HCT116 (cell line): ENCODE measurements around the gene APC2. TPM values are rescaled to one million over a fixed set of nuclear protein-coding genes. Genes with fewer than 3 reads are reported as not detected.

Experiments
- ELF1 ChIP-seq: IDR thresholded peaks from 2 replicates; pipeline ENCODE4 v1.6.1; 2012; ENCODE audit warnings: low read depth, borderline replicate concordance
- EZH2phosphoT487 ChIP-seq: fragments of 200-600 bp; IDR thresholded peaks from 2 replicates; pipeline ENCODE4 v1.6.1; 2018; ENCODE audit warnings: antibody characterized with exemption, borderline replicate concordance
- RAD21 ChIP-seq: IDR thresholded peaks from 2 replicates; pipeline ENCODE4 v1.6.1; 2012; ENCODE audit warnings: low read depth, mild to moderate bottlenecking
- SRF ChIP-seq: IDR thresholded peaks from 2 replicates; pipeline ENCODE4 v1.6.1; 2012; ENCODE audit warnings: low read depth
- ZNF274 ChIP-seq: fragments of 200-500 bp; sonication (Bioruptor generic); IDR thresholded peaks from 2 replicates; pipeline ENCODE4 v1.6.1; 2014; ENCODE audit warnings: mild to moderate bottlenecking, low read depth, low read length, inconsistent platforms
- total RNA-seq: library from RNA; stranded (reverse); gene quantifications from one replicate; pipeline ENCODE4 v1.2.1, GENCODE V29; 2021; ENCODE audit not compliant: unreplicated experiment
- TF ChIP-seq, protein P1 (sequence below): IDR thresholded peaks from 2 replicates; pipeline ENCODE4 v1.6.1; 2012; ENCODE audit warnings: low read depth
- TF ChIP-seq, protein P2 (sequence below), 3 experiments: fragments of 200-600 bp in 1 of 3; sonication (generic) in 1 of 3; IDR thresholded peaks in 2 of 3; conservative IDR thresholded peaks in 1 of 3; 2 replicates each; pipeline ENCODE4 v1.5.1; 2012 to 2017; ENCODE audit warnings: low read depth in 2 of 3, low read length in 2 of 3, antibody characterized with exemption in 1 of 3, borderline replicate concordance in 1 of 3, control low read depth in 1 of 3, mild to moderate bottlenecking in 1 of 3, mixed read lengths in 1 of 3, mixed run types in 1 of 3, moderate library complexity in 1 of 3; ENCODE audit not compliant: insufficient read depth in 1 of 3
- TF ChIP-seq, protein P3 (sequence below): IDR thresholded peaks from 2 replicates; pipeline ENCODE4 v1.6.1; 2012

APC2 gene
- total RNA-seq, 1 experiment from 2014 or later, result 1.6 TPM

DNA sequence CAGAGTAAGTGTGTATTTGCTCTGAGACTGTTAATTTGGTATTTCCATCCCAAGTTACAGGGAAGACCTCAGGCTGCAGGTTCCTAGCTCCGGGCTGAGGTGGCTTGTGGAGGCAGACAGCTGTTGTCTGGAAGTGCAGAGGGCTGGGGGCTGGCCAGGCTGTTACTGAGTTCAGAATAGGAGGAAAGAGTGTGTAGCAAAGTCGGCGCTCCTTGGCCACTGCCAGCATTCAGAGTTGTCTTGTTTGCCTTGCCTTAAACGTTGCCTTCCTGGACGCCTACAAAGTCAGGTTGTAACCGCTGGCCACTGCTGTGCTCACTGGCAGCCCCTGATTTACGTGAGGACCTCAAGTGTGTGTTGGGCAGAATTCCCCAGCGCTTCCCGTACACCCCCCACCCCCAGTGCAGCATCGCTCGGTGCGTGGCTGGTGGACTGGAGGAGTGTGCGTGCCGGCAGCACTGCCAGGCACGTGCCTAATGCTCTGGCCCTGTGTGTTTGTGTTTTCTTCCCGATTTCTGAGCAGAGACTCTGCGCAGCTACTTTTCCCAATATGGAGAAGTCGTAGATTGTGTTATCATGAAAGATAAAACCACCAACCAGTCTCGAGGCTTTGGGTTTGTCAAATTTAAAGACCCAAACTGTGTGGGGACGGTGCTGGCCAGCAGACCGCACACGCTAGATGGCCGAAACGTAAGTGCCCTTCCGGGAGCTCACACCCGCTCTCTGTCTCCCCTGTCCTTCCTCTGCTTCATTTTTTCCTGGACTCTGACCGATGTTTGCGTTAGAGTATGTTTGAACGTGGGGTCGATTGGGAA, 32.0 kb upstream of the APC2 start (continued):
- TF ChIP-seq, protein P1, sequence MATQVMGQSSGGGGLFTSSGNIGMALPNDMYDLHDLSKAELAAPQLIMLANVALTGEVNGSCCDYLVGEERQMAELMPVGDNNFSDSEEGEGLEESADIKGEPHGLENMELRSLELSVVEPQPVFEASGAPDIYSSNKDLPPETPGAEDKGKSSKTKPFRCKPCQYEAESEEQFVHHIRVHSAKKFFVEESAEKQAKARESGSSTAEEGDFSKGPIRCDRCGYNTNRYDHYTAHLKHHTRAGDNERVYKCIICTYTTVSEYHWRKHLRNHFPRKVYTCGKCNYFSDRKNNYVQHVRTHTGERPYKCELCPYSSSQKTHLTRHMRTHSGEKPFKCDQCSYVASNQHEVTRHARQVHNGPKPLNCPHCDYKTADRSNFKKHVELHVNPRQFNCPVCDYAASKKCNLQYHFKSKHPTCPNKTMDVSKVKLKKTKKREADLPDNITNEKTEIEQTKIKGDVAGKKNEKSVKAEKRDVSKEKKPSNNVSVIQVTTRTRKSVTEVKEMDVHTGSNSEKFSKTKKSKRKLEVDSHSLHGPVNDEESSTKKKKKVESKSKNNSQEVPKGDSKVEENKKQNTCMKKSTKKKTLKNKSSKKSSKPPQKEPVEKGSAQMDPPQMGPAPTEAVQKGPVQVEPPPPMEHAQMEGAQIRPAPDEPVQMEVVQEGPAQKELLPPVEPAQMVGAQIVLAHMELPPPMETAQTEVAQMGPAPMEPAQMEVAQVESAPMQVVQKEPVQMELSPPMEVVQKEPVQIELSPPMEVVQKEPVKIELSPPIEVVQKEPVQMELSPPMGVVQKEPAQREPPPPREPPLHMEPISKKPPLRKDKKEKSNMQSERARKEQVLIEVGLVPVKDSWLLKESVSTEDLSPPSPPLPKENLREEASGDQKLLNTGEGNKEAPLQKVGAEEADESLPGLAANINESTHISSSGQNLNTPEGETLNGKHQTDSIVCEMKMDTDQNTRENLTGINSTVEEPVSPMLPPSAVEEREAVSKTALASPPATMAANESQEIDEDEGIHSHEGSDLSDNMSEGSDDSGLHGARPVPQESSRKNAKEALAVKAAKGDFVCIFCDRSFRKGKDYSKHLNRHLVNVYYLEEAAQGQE, result no peak
- TF ChIP-seq ELF1 (no peak), RAD21 (no peak), ZNF274 (no peak), EZH2phosphoT487 (no peak), SRF (no peak)
- TF ChIP-seq, protein P2, sequence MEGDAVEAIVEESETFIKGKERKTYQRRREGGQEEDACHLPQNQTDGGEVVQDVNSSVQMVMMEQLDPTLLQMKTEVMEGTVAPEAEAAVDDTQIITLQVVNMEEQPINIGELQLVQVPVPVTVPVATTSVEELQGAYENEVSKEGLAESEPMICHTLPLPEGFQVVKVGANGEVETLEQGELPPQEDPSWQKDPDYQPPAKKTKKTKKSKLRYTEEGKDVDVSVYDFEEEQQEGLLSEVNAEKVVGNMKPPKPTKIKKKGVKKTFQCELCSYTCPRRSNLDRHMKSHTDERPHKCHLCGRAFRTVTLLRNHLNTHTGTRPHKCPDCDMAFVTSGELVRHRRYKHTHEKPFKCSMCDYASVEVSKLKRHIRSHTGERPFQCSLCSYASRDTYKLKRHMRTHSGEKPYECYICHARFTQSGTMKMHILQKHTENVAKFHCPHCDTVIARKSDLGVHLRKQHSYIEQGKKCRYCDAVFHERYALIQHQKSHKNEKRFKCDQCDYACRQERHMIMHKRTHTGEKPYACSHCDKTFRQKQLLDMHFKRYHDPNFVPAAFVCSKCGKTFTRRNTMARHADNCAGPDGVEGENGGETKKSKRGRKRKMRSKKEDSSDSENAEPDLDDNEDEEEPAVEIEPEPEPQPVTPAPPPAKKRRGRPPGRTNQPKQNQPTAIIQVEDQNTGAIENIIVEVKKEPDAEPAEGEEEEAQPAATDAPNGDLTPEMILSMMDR (IDR thresholded peaks at IDR 0.05 in 2 of 3, conservative IDR thresholded peaks at IDR 0.05 in 1 of 3; ENCODE audit: borderline replicate concordance in 1 of 3, insufficient read depth in 1 of 3, low read depth in 2 of 3, low read length in 2 of 3), result no peak
- TF ChIP-seq, protein P3, sequence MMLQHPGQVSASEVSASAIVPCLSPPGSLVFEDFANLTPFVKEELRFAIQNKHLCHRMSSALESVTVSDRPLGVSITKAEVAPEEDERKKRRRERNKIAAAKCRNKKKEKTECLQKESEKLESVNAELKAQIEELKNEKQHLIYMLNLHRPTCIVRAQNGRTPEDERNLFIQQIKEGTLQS, result no peak
